ENCODE results near the gene ACAD9. TPM values are rescaled to one million over a fixed set of nuclear protein-coding genes. Genes with fewer than 3 reads are reported as not detected.

The ACAD9 gene
- total and polyA plus RNA-seq, 9 of the 15 experiments (the other 6 are each of a cell fraction or from before 2014, with no cell fraction given): 10.2 to 32.6 (median 22.8) TPM

GRCh38 chr3:128879125-128879969 is at the start of gene ACAD9 (continued):
- no peak for TF ChIP-seq CHD7 (IDR thresholded peaks at IDR 0.05; ENCODE audit: low read depth, low read length)
- no peak for TF ChIP-seq CHD1 (IDR thresholded peaks at IDR 0.05; ENCODE audit: low read length)
- no peak for TF ChIP-seq ZNF23 (CRISPR knock-in tag; IDR thresholded peaks at IDR 0.05)
- TF ChIP-seq NFATC3 (IDR thresholded peaks at IDR 0.05): peak; percentile 99
- 0 out of 2 replicates have a peak, but pooled peaks have one; percentile 27 for TF ChIP-seq ZNF324 (CRISPR knock-in tag; IDR thresholded peaks at IDR 0.05)
- TF ChIP-seq NFYB (IDR thresholded peaks at IDR 0.05; ENCODE audit: extremely low read depth, insufficient read length): no peak
- TF ChIP-seq ZNF699 (CRISPR knock-in tag; IDR thresholded peaks at IDR 0.05; ENCODE audit: insufficient replicate concordance): no peak
- no peak for TF ChIP-seq RBM14 (IDR thresholded peaks at IDR 0.05; ENCODE audit: borderline replicate concordance, insufficient read depth, low read depth, low read length)
- TF ChIP-seq ZNF121 (CRISPR knock-in tag; conservative IDR thresholded peaks at IDR 0.05): no peak
- TF ChIP-seq CHAMP1 (IDR thresholded peaks at IDR 0.05): no peak
- TF ChIP-seq MAFG (tag; conservative IDR thresholded peaks at IDR 0.05): no peak
- no peak for TF ChIP-seq ELF1 (tag; IDR thresholded peaks at IDR 0.05)
- TF ChIP-seq TRIM28 (IDR thresholded peaks at IDR 0.05): no peak
- no peak for TF ChIP-seq DMBX1 (CRISPR knock-in tag; IDR thresholded peaks at IDR 0.05; ENCODE audit: borderline replicate concordance)
- peak; percentile 86 for TF ChIP-seq SIN3B (IDR thresholded peaks at IDR 0.05; ENCODE audit: low read depth)
